Liver (tissue), 9 donors: ENCODE data around the gene TXLNG. TPM values are rescaled to one million over a fixed set of nuclear protein-coding genes. Genes with fewer than 3 reads are reported as not detected.

Experiments used
- DNase-seq: peaks from one replicate; pipeline ENCODE4 v3.0.0-alpha.2; 2017; ENCODE audit warnings: low spot score
- H3K27ac ChIP-seq, 2 donors: one replicate each; pipeline ENCODE4 v1.7.0; 2013; ENCODE audit warnings: inconsistent platforms in 2 of 2, low read length in 2 of 2, control low read depth in 1 of 2, low read depth in 1 of 2, mild to moderate bottlenecking in 1 of 2
- H3K27me3 ChIP-seq, 4 donors: one replicate each; pipeline versions ENCODE4 v1.6.1 to v1.7.0; 2013; ENCODE audit warnings: low read length in 3 of 4, inconsistent platforms in 1 of 4, mild to moderate bottlenecking in 1 of 4, moderate library complexity in 1 of 4; ENCODE audit not compliant: control insufficient read depth in 4 of 4, insufficient read depth in 4 of 4
- H3K36me3 ChIP-seq, 4 donors: one replicate each; pipeline versions ENCODE4 v1.6.1 to v1.7.0; 2013; ENCODE audit warnings: low read length in 3 of 4, mild to moderate bottlenecking in 3 of 4, low read depth in 1 of 4, moderate library complexity in 1 of 4; ENCODE audit not compliant: control insufficient read depth in 4 of 4, insufficient read depth in 3 of 4
- H3K4me1 ChIP-seq, 4 donors: one replicate each; pipeline versions ENCODE4 v1.6.1 to v1.7.0; 2013; ENCODE audit warnings: low read length in 3 of 4, mild to moderate bottlenecking in 3 of 4, moderate library complexity in 1 of 4; ENCODE audit not compliant: control insufficient read depth in 4 of 4, insufficient read depth in 4 of 4
- H3K4me3 ChIP-seq, 3 donors: one replicate each; pipeline versions ENCODE4 v1.6.1 to v1.7.0; 2013; ENCODE audit warnings: low read length in 3 of 3, control low read depth in 1 of 3, low read depth in 1 of 3, mild to moderate bottlenecking in 1 of 3
- H3K9ac ChIP-seq, 2 donors: one replicate each; pipeline ENCODE4 v1.7.0; 2013; ENCODE audit warnings: low read length in 2 of 2, mild to moderate bottlenecking in 2 of 2, moderate library complexity in 2 of 2, control low read depth in 1 of 2, low read depth in 1 of 2
- H3K9me3 ChIP-seq, 4 donors: one replicate each; pipeline versions ENCODE4 v1.6.1 to v1.7.0; 2013; ENCODE audit warnings: low read length in 3 of 4; ENCODE audit not compliant: control insufficient read depth in 4 of 4
- EGR1 ChIP-seq, 2 donors: IDR thresholded peaks; 2 replicates each; pipeline ENCODE4 v1.6.1; 2016 to 2018; ENCODE audit warnings: antibody characterized with exemption in 2 of 2, low read depth in 2 of 2
- FOXA1 ChIP-seq: IDR thresholded peaks from 2 replicates; pipeline ENCODE4 v1.6.1; 2016; ENCODE audit warnings: antibody characterized with exemption
- FOXA2 ChIP-seq: IDR thresholded peaks from 2 replicates; pipeline ENCODE4 v1.6.1; 2016; ENCODE audit warnings: antibody characterized with exemption
- GABPA ChIP-seq, 2 donors: IDR thresholded peaks in 1 of 2; conservative IDR thresholded peaks in 1 of 2; 2 replicates each; pipeline ENCODE4 v1.6.1; 2016; ENCODE audit warnings: antibody characterized with exemption in 2 of 2, mild to moderate bottlenecking in 1 of 2, moderate library complexity in 1 of 2
- HNF4G ChIP-seq: IDR thresholded peaks from 2 replicates; pipeline ENCODE4 v1.6.1; 2016; ENCODE audit warnings: antibody characterized with exemption
- JUND ChIP-seq, 2 donors: IDR thresholded peaks; 2 replicates each; pipeline ENCODE4 v1.6.1; 2016; ENCODE audit warnings: antibody characterized with exemption in 2 of 2
- NR2F2 ChIP-seq: IDR thresholded peaks from 2 replicates; pipeline ENCODE4 v1.6.1; 2016; ENCODE audit warnings: antibody characterized with exemption
- RXRA ChIP-seq, 2 donors: IDR thresholded peaks; 2 replicates each; pipeline ENCODE4 v1.6.1; 2017 to 2018; ENCODE audit warnings: antibody characterized with exemption in 2 of 2, mild to moderate bottlenecking in 1 of 2
- SP1 ChIP-seq: IDR thresholded peaks from 2 replicates; pipeline ENCODE4 v1.6.1; 2018; ENCODE audit warnings: antibody characterized with exemption, mild to moderate bottlenecking
- TAF1 ChIP-seq: conservative IDR thresholded peaks from 2 replicates; pipeline ENCODE4 v1.6.1; 2016; ENCODE audit warnings: antibody characterized with exemption, mild to moderate bottlenecking
- YY1 ChIP-seq: IDR thresholded peaks from 2 replicates; pipeline ENCODE4 v1.6.1; 2016; ENCODE audit warnings: antibody characterized with exemption, mild to moderate bottlenecking
- WGBS: extraction: QIAGEN DNeasy Blood & Tissue Kit; methylation state at CpG from one replicate; pipeline ENCODE4 v1.1.7; 2013; 5-methylcytosine and 5-hydroxymethylcytosine counted together
- polyA plus RNA-seq, 2 donors: library from polyadenylated mRNA; stranded (reverse) in 1 of 2; unstranded in 1 of 2; fragments of 200-250 nt in 1 of 2; fragments of >200 nt in 1 of 2; fragmentation: Nextera tagmentation in 1 of 2; extraction: Ambion mirVana in 1 of 2; gene quantifications; one replicate each; pipeline versions ENCODE4 v1.2.1 to v1.2.3, GENCODE V29; 2013 to 2015
- total RNA-seq, 2 donors: library from RNA; depleted of rRNA; stranded (reverse); fragments of >200 nt; gene quantifications; one replicate each; pipeline ENCODE4 v1.2.3, GENCODE V29; 2014
- TF ChIP-seq, protein P1 (sequence below): IDR thresholded peaks from 2 replicates; pipeline ENCODE4 v1.6.1; 2016; ENCODE audit warnings: antibody characterized with exemption
- TF ChIP-seq, protein P2 (sequence below): IDR thresholded peaks from 2 replicates; pipeline ENCODE4 v1.6.1; 2016; ENCODE audit warnings: antibody characterized with exemption
- TF ChIP-seq, protein P3 (sequence below): fragments of 150-350 bp; IDR thresholded peaks from 2 replicates; pipeline ENCODE4 v1.5.1; 2017; ENCODE audit warnings: improper control_type of control experiment, low read depth, low read length; ENCODE audit not compliant: missing input control
- TF ChIP-seq, protein P4 (sequence below): IDR thresholded peaks from 2 replicates; pipeline ENCODE4 v1.6.1; 2016; ENCODE audit warnings: antibody characterized with exemption
- donor health status: healthy.
- donor health status: healthy.
- donor health status: healthy.
- donor health status: healthy.
- donor health status: healthy.

The TXLNG gene
- total and polyA plus RNA-seq, 4 donors: 3.7 to 7.4 (median 5.1) TPM

DNA sequence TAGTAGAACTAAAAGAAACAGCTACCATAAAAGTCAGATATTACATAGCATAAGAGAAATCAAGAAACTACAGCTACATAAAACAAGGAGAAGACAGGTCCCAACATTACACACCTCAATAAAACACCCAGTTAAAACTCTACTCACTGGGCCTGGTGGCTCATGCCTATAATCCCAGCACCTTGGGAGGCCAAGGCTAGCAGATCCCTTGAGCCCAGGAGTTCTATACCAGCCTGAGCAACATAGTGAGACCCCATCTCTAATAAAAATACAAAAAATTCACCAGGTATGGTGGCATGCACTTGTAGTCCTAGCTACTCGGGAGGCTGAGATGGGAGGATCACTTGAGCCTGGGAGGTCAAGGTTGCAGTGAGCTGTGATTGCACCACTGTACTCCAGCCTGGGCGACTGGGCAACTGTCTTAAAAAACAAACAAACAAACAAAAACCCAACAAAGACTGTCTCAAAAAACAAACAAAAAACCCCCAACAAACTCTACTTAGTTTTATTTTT, 15.2 kb upstream of the TXLNG start:
- WGBS: 68% methylated on average over 2 of the region's 2 CpGs
- Histone ChIP-seq H3K36me3 (no peaks in the 10 kb centered on the region), H3K27ac (no peak overlapping the region), H3K4me1 (no peaks in the 10 kb centered on the region), H3K4me3 (no peak overlapping the region), H3K9me3 (no peaks in the 10 kb centered on the region), H3K27me3 (no peaks in the 10 kb centered on the region), H3K9ac (no peak overlapping the region)
- DNase-seq: no peak
- TF ChIP-seq HNF4G (no peak), EGR1 (IDR thresholded peaks at IDR 0.05; ENCODE audit: low read depth in 2 of 2) (no peak), SP1 (no peak)
- TF ChIP-seq, protein P1, sequence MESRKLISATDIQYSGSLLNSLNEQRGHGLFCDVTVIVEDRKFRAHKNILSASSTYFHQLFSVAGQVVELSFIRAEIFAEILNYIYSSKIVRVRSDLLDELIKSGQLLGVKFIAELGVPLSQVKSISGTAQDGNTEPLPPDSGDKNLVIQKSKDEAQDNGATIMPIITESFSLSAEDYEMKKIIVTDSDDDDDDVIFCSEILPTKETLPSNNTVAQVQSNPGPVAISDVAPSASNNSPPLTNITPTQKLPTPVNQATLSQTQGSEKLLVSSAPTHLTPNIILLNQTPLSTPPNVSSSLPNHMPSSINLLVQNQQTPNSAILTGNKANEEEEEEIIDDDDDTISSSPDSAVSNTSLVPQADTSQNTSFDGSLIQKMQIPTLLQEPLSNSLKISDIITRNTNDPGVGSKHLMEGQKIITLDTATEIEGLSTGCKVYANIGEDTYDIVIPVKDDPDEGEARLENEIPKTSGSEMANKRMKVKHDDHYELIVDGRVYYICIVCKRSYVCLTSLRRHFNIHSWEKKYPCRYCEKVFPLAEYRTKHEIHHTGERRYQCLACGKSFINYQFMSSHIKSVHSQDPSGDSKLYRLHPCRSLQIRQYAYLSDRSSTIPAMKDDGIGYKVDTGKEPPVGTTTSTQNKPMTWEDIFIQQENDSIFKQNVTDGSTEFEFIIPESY: no peak

DNA sequence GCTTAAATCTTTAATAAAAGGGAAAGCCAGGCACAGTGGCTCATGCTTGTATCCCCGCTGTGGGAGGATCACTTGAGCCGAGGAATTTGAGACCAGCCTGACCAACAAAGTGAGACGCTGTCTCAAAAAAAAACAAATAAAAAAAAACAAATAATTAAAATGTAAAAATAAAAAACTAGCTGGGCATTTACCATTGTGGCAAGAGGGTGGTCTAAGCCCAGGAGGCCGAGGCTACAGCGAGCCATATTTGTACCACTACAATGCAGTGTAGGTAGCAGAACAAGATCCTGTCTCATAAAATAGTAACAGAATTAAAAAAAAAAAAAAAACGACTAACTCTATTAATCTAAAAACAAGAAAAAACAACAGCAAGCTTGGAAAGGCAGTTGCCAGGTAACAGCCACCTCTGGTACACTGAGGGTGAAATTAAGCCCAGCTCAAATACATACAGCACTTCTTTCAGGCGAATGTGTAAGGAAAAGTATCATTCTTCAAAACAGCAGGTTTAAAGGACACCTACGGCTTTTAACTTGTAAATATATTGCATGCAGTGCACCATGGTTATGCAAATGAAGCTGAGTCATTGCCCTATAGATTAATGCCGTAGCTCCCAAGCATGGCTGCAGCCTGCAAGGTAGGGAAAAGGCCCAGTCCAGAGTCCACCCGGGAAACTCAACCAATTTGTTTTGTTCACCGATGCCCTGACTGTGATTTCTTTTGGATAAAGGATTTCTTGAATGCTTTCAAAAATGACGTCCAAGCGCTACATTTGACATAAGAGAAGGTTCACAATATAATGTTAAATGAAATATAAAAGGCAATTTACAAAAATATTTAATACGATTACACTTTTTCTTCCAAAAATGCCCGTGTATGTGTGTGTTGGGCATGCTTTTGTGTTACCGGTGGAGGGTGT, 14.5 kb upstream of the TXLNG start:
- 73% methylated on average over 16 of the region's 16 CpGs for WGBS
- H3K27me3 ChIP-seq: no peaks in the 10 kb centered on the region
- H3K9ac ChIP-seq: no peak overlapping the region
- no peak for TF ChIP-seq NR2F2
- TF ChIP-seq, protein P2, sequence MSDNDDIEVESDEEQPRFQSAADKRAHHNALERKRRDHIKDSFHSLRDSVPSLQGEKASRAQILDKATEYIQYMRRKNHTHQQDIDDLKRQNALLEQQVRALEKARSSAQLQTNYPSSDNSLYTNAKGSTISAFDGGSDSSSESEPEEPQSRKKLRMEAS: no peak
- no peak for TF ChIP-seq FOXA1
- TF ChIP-seq YY1: no peak
- TF ChIP-seq FOXA2: no peak
- TF ChIP-seq, protein P3, sequence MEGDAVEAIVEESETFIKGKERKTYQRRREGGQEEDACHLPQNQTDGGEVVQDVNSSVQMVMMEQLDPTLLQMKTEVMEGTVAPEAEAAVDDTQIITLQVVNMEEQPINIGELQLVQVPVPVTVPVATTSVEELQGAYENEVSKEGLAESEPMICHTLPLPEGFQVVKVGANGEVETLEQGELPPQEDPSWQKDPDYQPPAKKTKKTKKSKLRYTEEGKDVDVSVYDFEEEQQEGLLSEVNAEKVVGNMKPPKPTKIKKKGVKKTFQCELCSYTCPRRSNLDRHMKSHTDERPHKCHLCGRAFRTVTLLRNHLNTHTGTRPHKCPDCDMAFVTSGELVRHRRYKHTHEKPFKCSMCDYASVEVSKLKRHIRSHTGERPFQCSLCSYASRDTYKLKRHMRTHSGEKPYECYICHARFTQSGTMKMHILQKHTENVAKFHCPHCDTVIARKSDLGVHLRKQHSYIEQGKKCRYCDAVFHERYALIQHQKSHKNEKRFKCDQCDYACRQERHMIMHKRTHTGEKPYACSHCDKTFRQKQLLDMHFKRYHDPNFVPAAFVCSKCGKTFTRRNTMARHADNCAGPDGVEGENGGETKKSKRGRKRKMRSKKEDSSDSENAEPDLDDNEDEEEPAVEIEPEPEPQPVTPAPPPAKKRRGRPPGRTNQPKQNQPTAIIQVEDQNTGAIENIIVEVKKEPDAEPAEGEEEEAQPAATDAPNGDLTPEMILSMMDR: no peak
- no peak for TF ChIP-seq HNF4G
- TF ChIP-seq TAF1: no peak
- TF ChIP-seq JUND (IDR thresholded peaks at IDR 0.05): no peak
- TF ChIP-seq RXRA (IDR thresholded peaks at IDR 0.05): no peak
- no peak for TF ChIP-seq GABPA (IDR thresholded peaks at IDR 0.05 in 1 of 2, conservative IDR thresholded peaks at IDR 0.05 in 1 of 2)
- no peak for TF ChIP-seq EGR1 (IDR thresholded peaks at IDR 0.05; ENCODE audit: low read depth in 2 of 2)
- TF ChIP-seq, protein P4, sequence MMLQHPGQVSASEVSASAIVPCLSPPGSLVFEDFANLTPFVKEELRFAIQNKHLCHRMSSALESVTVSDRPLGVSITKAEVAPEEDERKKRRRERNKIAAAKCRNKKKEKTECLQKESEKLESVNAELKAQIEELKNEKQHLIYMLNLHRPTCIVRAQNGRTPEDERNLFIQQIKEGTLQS: no peak
- TF ChIP-seq, protein P1: no peak
- no peak for TF ChIP-seq SP1
- no peaks in the 10 kb centered on the region for H3K9me3 ChIP-seq
- H3K36me3 ChIP-seq: no peaks in the 10 kb centered on the region
- no peak overlapping the region for H3K27ac ChIP-seq
- DNase-seq: no peak
- H3K4me1 ChIP-seq: no peaks in the 10 kb centered on the region
- H3K4me3 ChIP-seq: no peak overlapping the region
